HepG2 (cell line): Measurements from ENCODE around the gene SS18L1. TPM values are rescaled to one million over a fixed set of nuclear protein-coding genes. Genes with fewer than 3 reads are reported as not detected.

Experiments used
- ATF1 ChIP-seq: IDR thresholded peaks from 2 replicates; pipeline ENCODE4 v1.6.1; 2016; ENCODE audit warnings: mild to moderate bottlenecking, control low read depth
- EZH2 ChIP-seq: conservative IDR thresholded peaks from 2 replicates; pipeline ENCODE4 v1.6.1; 2012; ENCODE audit warnings: mild to moderate bottlenecking, low read depth, low read length, moderate library complexity
- IRX3 ChIP-seq: sonication (generic); formaldehyde crosslinking; IDR thresholded peaks from 2 replicates; pipeline ENCODE4 v1.8.1; 2023; ENCODE audit warnings: mild to moderate bottlenecking, low read depth, missing genetic modification reagents, borderline replicate concordance
- LCORL ChIP-seq, 2 experiments: fragments of 450-650 bp in 1 of 2; sonication (generic) in 1 of 2; formaldehyde crosslinking in 1 of 2; IDR thresholded peaks; 2 replicates each; pipeline versions ENCODE4 v1.5.0 to v1.6.1; 2017 to 2020; ENCODE audit warnings: antibody characterized with exemption in 1 of 2, missing genetic modification reagents in 1 of 2
- NAIF1 ChIP-seq: sonication (generic); formaldehyde crosslinking; IDR thresholded peaks from 2 replicates; pipeline ENCODE4 v1.5.0; 2020; ENCODE audit warnings: mild to moderate bottlenecking, missing genetic modification reagents, borderline replicate concordance
- SIN3B ChIP-seq: fragments of 150-350 bp; IDR thresholded peaks from 2 replicates; pipeline ENCODE4 v1.6.1; 2014; ENCODE audit warnings: low read length
- SOX13 ChIP-seq, 3 experiments: fragments of 450-650 bp in 1 of 3; sonication (generic) in 1 of 3; formaldehyde crosslinking in 1 of 3; IDR thresholded peaks in 2 of 3; conservative IDR thresholded peaks in 1 of 3; 2 replicates each; pipeline versions ENCODE4 v1.5.0 to v1.6.1; 2016 to 2020; ENCODE audit warnings: antibody characterized with exemption in 1 of 3, mild to moderate bottlenecking in 1 of 3, missing compliant biosample characterization in 1 of 3, missing genetic modification reagents in 1 of 3, moderate library complexity in 1 of 3
- SYNCRIP ChIP-seq: fragments of 200-400 bp; formaldehyde crosslinking; IDR thresholded peaks from 2 replicates; pipeline ENCODE4 v1.6.1; 2018; ENCODE audit warnings: mild to moderate bottlenecking, low read depth, low read length; ENCODE audit not compliant: insufficient read depth
- ZEB1 ChIP-seq: IDR thresholded peaks from 2 replicates; pipeline ENCODE4 v1.6.1; 2012; ENCODE audit warnings: mild to moderate bottlenecking, low read depth, inconsistent platforms; ENCODE audit not compliant: insufficient replicate concordance
- ZNF432 ChIP-seq: sonication (generic); formaldehyde crosslinking; IDR thresholded peaks from 2 replicates; pipeline ENCODE4 v1.5.0; 2020; ENCODE audit warnings: missing genetic modification reagents, mild to moderate bottlenecking, borderline replicate concordance
- ZNF652 ChIP-seq: IDR thresholded peaks from 2 replicates; pipeline ENCODE4 v1.6.1; 2016; ENCODE audit warnings: low read depth, borderline replicate concordance
- ZNF776 ChIP-seq: sonication (generic); formaldehyde crosslinking; IDR thresholded peaks from 2 replicates; pipeline ENCODE4 v1.4.0; 2020; ENCODE audit warnings: mild to moderate bottlenecking, missing genetic modification reagents
- ZNF850 ChIP-seq: sonication (generic); formaldehyde crosslinking; conservative IDR thresholded peaks from 2 replicates; pipeline ENCODE4 v1.9.0; 2021; ENCODE audit warnings: mild to moderate bottlenecking, missing genetic modification reagents
- polyA plus RNA-seq, 8 experiments: library from polyadenylated mRNA; depleted of rRNA in 3 of 8; stranded (reverse) in 7 of 8; unstranded in 1 of 8; fragments of >200 nt; fragmentation: Illumina TruSeq in 4 of 8; extraction: Trizol in 4 of 8; gene quantifications; 2 replicates each; pipeline versions ENCODE4 v1.2.1 to v1.2.3, GENCODE V29; 2011 to 2016; ENCODE audit warnings: low read depth in 4 of 8, missing spikeins in 1 of 8, mixed read lengths in 1 of 8; ENCODE audit not compliant: insufficient read depth in 1 of 8
- total RNA-seq, 5 experiments: library from RNA; depleted of rRNA; stranded (reverse); fragments of >200 nt; fragmentation: Illumina TruSeq; extraction: Trizol; gene quantifications; 2 replicates each; pipeline ENCODE4 v1.2.3, GENCODE V29; 2016; ENCODE audit warnings: low read depth in 1 of 5
- TF ChIP-seq, protein P1 (sequence below): sonication (generic); formaldehyde crosslinking; IDR thresholded peaks from 2 replicates; pipeline ENCODE4 v1.4.0; 2020; ENCODE audit warnings: missing genetic modification reagents
- TF ChIP-seq, protein P2 (sequence below): sonication (generic); formaldehyde crosslinking; IDR thresholded peaks from 2 replicates; pipeline ENCODE4 v1.5.1; 2020; ENCODE audit warnings: mild to moderate bottlenecking, missing genetic modification reagents
- TF ChIP-seq, protein P3 (sequence below): sonication (generic); formaldehyde crosslinking; IDR thresholded peaks from 2 replicates; pipeline ENCODE4 v1.4.0; 2020; ENCODE audit warnings: missing genetic modification reagents
- TF ChIP-seq, protein P4 (sequence below): sonication (generic); formaldehyde crosslinking; IDR thresholded peaks from 2 replicates; pipeline ENCODE4 v1.9.0; 2022; ENCODE audit warnings: low read depth, missing genetic modification reagents

The SS18L1 gene
- total and polyA plus RNA-seq, 2 of the 13 experiments (the other 11 are each of a cell fraction or from before 2014, with no cell fraction given) = 17.8 to 27.6 TPM

DNA sequence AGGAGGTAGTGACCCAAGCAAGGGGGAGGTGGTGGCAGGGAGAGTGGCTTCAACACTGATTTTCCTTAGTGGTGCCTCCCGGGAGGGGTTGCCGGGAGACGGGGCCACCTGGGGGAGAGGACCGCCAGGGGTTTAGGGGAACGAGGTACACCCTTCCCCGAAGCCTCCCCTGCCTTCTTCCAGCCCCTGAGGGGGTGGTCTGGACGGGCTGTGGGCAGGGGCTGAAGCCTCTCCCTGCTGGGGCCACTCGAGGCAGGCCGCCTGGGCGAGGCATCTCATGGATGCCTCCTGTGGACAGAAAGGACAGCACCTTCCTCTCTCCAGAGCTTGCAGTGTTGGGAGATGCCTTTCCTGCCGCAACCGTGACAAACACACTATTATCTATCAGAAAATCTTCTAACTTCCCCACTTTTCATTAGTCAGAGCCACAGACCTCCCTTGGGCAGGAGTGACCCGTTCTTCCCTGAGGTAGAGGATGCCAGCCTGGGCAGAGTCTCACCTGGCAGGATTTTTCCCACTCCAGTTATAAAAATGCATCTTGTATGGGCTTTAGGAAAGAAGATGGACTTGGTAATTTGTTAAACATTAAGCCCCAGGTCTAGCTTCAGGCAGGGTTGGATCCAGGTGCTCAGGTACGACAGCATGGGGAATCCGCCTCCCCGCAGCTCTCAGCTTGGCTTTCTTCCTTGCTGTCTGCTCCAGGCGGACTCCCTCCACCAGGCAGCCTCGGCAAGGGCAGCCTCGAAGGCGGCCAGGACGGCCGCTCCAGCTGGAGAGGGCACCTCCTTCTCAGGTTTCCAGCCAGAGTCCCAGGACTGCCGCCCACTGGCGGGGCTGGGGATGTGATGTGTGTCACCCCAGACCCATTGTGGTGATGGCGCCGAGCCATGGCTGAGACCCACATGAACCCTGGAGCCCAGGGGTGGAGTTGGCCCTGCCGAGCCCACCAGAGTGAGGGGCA is 65.5 kb downstream of the SS18L1 start (continued):
- TF ChIP-seq, protein P1, sequence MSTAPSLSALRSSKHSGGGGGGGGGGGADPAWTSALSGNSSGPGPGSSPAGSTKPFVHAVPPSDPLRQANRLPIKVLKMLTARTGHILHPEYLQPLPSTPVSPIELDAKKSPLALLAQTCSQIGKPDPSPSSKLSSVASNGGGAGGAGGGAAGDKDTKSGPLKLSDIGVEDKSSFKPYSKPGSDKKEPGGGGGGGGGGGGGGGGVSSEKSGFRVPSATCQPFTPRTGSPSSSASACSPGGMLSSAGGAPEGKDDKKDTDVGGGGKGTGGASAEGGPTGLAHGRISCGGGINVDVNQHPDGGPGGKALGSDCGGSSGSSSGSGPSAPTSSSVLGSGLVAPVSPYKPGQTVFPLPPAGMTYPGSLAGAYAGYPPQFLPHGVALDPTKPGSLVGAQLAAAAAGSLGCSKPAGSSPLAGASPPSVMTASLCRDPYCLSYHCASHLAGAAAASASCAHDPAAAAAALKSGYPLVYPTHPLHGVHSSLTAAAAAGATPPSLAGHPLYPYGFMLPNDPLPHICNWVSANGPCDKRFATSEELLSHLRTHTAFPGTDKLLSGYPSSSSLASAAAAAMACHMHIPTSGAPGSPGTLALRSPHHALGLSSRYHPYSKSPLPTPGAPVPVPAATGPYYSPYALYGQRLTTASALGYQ (CRISPR knock-in tag) = no peak
- TF ChIP-seq ZEB1 (no peak), SOX13 (IDR thresholded peaks at IDR 0.05) (no peak), SOX13 (CRISPR knock-in tag; conservative IDR thresholded peaks at IDR 0.05 in 1 of 2, IDR thresholded peaks at IDR 0.05 in 1 of 2) (no peak), ZNF652 (no peak), SYNCRIP (no peak), NAIF1 (CRISPR knock-in tag) (no peak), IRX3 (CRISPR knock-in tag) (no peak), SIN3B (no peak), ZNF432 (CRISPR knock-in tag) (no peak), ATF1 (CRISPR knock-in tag) (no peak), ZNF850 (CRISPR knock-in tag) (no peak), ZNF776 (CRISPR knock-in tag) (no peak), LCORL (IDR thresholded peaks at IDR 0.05) (no peak), LCORL (CRISPR knock-in tag; IDR thresholded peaks at IDR 0.05) (no peak), EZH2 (no peak)
- TF ChIP-seq, protein P2, sequence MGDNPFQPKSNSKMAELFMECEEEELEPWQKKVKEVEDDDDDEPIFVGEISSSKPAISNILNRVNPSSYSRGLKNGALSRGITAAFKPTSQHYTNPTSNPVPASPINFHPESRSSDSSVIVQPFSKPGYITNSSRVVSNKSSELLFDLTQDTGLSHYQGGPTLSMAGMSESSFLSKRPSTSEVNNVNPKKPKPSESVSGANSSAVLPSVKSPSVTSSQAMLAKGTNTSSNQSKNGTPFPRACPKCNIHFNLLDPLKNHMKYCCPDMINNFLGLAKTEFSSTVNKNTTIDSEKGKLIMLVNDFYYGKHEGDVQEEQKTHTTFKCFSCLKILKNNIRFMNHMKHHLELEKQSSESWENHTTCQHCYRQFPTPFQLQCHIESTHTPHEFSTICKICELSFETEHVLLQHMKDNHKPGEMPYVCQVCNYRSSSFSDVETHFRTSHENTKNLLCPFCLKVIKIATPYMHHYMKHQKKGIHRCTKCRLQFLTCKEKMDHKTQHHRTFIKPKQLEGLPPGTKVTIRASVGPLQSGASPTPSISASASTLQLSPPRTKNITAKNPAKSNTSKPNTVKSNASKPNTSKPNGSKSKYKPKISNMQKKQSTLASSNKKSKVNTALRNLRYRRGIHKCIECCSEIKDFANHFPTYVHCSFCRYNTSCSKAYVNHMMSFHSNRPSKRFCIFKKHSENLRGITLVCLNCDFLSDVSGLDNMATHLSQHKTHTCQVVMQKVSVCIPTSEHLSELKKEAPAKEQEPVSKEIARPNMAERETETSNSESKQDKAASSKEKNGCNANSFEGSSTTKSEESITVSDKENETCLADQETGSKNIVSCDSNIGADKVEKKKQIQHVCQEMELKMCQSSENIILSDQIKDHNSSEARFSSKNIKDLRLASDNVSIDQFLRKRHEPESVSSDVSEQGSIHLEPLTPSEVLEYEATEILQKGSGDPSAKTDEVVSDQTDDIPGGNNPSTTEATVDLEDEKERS (CRISPR knock-in tag) = no peak
- TF ChIP-seq, protein P3, sequence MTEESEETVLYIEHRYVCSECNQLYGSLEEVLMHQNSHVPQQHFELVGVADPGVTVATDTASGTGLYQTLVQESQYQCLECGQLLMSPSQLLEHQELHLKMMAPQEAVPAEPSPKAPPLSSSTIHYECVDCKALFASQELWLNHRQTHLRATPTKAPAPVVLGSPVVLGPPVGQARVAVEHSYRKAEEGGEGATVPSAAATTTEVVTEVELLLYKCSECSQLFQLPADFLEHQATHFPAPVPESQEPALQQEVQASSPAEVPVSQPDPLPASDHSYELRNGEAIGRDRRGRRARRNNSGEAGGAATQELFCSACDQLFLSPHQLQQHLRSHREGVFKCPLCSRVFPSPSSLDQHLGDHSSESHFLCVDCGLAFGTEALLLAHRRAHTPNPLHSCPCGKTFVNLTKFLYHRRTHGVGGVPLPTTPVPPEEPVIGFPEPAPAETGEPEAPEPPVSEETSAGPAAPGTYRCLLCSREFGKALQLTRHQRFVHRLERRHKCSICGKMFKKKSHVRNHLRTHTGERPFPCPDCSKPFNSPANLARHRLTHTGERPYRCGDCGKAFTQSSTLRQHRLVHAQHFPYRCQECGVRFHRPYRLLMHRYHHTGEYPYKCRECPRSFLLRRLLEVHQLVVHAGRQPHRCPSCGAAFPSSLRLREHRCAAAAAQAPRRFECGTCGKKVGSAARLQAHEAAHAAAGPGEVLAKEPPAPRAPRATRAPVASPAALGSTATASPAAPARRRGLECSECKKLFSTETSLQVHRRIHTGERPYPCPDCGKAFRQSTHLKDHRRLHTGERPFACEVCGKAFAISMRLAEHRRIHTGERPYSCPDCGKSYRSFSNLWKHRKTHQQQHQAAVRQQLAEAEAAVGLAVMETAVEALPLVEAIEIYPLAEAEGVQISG = peak; percentile 59
- TF ChIP-seq, protein P4, sequence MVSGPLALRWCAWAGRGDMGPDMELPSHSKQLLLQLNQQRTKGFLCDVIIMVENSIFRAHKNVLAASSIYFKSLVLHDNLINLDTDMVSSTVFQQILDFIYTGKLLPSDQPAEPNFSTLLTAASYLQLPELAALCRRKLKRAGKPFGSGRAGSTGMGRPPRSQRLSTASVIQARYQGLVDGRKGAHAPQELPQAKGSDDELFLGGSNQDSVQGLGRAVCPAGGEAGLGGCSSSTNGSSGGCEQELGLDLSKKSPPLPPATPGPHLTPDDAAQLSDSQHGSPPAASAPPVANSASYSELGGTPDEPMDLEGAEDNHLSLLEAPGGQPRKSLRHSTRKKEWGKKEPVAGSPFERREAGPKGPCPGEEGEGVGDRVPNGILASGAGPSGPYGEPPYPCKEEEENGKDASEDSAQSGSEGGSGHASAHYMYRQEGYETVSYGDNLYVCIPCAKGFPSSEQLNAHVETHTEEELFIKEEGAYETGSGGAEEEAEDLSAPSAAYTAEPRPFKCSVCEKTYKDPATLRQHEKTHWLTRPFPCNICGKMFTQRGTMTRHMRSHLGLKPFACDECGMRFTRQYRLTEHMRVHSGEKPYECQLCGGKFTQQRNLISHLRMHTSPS = no peak
